Fibroblast of skin of right quadriceps (primary cell): ENCODE measurements around the gene SLC17A8.

ENCODE experiments used
- DNase-seq: peaks from one replicate; pipeline ENCODE4 v3.0.0-alpha.2; 2013

SLC17A8 gene

DNA sequence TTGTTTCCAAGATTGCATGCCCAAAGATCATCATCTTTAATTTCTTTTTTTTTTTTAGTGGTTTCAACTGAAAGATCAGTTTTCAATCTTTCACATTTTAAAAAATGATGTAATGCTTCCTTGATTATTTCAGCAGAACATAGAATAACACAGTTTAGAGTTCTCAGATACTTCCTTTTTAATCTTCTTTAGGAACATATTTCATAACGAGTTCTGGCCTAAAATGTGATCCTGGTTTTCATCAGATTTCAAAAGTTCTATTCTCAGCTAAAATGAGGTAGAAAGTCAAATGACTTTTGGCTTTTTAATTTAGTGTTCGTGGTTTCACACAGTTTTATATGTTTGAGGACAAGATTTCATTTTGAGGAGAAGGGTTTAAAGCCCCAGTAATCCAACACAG lies 76.8 kb downstream of the SLC17A8 start:
- no peak for DNase-seq

GRCh38 chr12:100434177-100434576 lies 77.3 kb downstream of the SLC17A8 start:
- DNase-seq: no peak

DNA sequence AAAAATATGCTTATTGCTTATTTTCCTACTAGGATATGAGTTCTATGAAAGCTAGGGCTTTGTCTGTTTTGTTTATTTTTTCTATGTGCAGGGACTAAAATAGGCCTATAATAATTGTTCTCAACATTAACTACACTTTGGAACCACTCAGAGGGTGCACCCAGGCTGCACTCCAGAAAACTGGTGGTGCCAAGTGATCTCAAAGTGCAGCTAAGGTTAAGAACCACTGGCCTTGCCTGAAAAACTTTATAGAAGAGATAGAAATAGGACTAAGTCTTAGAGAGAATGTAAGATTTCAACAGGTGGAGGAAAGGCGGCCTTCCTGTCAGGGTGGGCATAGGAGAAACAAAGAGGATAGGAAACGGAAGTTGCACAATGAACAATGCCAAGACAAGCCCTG lies 79.1 kb downstream of the SLC17A8 start:
- DNase-seq: no peak

- DNase-seq: no peak
These were observed 80.4 kb downstream of the SLC17A8 start for GRCh38 chr12:100437038-100437841.

DNA sequence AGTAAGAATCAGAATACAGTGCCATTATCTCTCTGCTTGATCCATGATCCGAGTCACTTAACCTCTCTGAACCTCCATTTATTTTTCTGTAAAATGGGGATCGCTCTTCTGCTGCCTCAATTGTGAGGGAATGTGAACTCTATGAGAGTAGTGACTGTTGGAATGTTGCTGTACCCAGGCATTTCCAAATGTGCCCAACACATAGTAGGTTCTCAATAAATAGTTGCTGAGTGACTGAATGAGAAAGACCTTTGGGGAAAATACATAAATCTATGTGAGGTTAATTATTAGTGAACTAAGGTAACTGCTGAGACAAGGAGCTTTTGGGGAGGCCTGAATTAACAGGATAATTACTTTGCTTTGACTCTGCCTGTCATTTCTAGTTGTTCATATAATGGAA lies 82.9 kb downstream of the SLC17A8 start:
- DNase-seq: no peak

DNA sequence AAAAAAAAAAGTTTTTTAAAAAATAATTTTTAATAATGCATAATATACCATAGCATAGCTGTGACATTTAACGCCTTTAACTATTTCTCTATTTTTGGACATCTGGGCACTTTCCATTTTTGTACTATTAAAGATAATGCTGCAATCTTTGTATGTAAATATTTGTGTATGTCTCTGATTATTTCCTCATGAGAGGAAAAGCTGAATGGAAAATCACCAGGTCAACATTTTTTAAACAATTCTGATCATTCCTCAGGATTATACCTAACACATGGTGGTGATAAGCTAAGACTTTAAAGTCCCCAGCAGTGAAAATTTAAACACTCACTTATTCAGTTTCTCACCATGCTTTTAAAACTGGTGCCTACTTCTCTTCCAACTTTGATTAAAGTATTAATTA lies 85.5 kb downstream of the SLC17A8 start:
- DNase-seq: no peak

DNA sequence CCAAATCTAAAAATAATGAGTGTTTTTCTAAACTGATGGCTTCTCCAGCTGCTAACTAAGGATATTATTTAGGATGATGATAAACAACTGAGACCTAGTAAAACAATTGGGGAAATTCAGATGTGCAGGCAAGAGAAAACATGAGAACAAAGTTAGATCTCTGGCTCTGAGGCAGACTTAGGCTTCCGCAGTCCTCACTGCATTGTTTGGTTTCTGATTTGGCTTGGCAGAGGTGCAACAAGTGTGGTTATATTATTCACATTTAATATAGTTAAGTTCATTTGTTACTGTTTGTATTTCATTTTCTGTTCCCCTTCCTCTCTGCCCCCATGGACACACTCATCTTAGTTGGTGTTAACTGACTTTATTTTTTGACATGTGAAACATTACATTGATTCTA lies 86.6 kb downstream of the SLC17A8 start:
- DNase-seq: no peak

- DNase-seq: no peak
These were observed 88.2 kb downstream of the SLC17A8 start for GRCh38 chr12:100445081-100445481.

DNA sequence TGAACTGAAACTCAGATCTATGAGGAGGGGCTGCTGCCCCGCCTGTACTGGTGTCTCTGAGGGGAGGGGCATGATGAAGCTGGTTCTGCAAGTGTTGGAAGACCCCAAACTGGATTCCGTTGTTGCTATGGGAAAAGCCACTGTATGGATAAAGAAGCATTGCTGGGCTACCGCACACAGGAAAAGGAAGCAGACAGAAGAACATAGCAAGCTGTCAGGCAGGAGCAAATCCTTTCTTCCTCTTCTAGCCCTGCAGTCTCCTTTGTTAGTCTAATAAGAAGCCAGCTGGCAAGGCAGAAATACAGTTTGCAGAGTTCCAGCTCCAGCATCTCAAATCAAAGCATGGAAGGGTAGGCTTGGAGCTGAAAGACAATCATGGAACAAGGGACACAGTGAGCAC lies 90.5 kb downstream of the SLC17A8 start:
- DNase-seq: no peak

GRCh38 chr12:100448656-100449055 lies 91.8 kb downstream of the SLC17A8 start:
- no peak for DNase-seq

DNA sequence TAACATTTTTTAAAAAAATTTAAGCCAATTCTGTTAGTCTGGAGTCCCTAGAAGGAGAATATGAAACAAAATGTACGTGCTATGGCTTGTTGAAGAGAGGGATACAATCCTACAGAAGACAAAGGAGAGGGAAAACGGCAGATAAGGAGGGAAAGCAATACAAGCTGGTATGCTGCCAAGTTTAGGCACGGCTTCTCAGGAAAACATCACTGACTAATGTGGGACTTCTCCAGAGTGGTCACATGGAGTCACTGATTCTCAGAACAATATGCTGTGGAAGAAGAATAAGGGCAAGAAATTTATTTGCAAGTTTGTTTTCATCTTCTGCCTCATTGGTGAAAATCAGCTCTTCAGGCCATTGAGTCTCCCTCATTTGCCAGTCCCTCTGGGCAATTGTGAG lies 93.9 kb downstream of the SLC17A8 start:
- DNase-seq: no peak

DNA sequence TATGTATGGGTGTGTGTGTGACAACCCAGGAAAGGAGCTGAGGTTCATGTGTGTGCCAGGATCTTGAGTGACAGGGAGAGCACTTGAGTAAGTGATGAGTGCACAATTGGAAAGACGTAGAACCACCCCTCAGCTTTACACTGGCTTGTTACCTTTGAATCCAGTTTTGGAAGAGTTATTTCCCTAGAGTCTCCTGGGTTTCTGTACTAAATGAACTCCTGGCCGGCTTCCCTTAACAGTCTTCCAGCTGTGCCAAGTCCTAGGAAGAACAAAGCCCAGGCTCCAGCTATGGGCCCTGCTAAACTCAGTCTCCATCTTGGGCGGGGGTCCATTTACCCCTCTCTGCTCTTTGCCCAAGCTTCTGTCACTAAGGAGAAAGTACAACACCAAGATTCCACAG lies 97.1 kb downstream of the SLC17A8 start:
- no peak for DNase-seq

- DNase-seq: no peak
These were observed 99.0 kb downstream of the SLC17A8 start for GRCh38 chr12:100455896-100456295.

- no peak for DNase-seq
These were observed 101.3 kb downstream of the SLC17A8 start for GRCh38 chr12:100458191-100458590.

DNA sequence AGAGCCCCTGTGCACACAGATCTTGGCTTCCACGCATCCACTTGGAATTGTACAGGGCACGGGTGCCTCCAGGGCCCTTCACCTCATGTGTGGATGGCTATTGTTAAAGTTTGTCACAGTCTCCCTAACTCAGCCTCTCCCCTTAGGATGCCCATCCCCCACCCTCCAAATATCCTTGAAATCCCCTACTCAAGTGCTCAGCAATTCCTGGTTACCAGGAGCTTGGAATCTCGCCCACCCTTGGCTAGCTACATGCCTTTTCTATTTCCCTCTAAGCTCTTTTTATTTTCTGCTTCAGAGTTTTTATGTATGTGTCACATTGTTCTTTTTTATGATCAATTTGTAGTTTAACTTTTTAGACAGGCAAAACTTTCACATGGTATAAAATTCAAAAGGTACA lies 103.8 kb downstream of the SLC17A8 start:
- no peak for DNase-seq

DNA sequence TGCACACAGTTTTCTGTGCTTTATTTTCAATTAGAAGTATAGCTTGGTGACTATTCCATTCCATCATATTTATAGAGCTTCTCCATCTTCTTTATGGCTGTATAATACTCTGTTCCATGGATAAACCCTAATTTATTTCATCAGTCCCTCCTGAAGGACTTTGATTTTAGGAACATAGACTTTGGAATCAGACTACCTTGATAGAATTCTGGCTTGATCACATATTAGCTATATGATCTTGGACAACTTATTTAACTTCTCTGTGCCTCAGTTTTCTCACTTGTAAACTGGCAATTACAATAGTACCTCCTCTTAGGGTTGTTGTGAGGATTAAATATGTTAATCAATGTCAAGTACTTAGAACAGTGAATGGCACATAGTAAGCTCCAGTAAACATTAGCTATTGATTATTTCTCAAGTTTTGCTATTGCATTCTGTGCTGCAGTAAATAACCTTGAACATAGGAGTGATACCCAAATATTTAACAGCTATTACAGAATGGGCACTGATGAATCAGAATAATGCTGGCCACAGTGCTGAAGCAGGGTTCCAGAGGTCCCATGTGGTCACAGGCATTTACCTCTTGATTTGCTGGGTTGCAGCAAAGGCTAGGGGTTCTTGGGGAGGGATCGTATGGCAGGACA lies 104.6 kb downstream of the SLC17A8 start:
- DNase-seq: no peak

DNA sequence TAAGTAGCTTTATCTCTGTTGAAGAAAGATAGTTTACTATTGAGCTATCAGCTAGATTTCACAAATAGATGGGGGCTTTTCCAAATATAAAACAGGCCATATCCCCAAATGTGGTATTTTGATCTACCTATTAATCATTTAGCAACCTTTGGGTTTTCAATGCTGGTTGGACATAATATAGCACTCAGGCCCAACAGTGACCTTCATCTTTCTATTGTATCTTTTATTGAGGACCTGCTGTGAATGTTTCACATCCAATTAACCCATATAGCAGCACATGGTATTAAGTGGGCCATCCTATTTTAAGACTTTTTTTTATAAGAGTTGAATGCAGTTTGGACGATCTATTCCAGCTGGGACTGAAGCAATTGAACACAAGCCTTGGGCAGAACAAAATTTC lies 106.8 kb downstream of the SLC17A8 start:
- DNase-seq: no peak

GRCh38 chr12:100464529-100464928 lies 107.7 kb downstream of the SLC17A8 start:
- DNase-seq: no peak

- DNase-seq: no peak
These were observed 111.3 kb downstream of the SLC17A8 start for GRCh38 chr12:100468126-100468525.
